ENCODE measurements around the gene SPOCK1.
A peak's percentile ranks its signal among the peaks of the same experiment; 100 is the strongest.
"Not testable (repeated sequence)": the region's sequence is repeated elsewhere in the genome, so short reads cannot be mapped to it uniquely, and the experiment has no call there.

Gene SPOCK1

DNA sequence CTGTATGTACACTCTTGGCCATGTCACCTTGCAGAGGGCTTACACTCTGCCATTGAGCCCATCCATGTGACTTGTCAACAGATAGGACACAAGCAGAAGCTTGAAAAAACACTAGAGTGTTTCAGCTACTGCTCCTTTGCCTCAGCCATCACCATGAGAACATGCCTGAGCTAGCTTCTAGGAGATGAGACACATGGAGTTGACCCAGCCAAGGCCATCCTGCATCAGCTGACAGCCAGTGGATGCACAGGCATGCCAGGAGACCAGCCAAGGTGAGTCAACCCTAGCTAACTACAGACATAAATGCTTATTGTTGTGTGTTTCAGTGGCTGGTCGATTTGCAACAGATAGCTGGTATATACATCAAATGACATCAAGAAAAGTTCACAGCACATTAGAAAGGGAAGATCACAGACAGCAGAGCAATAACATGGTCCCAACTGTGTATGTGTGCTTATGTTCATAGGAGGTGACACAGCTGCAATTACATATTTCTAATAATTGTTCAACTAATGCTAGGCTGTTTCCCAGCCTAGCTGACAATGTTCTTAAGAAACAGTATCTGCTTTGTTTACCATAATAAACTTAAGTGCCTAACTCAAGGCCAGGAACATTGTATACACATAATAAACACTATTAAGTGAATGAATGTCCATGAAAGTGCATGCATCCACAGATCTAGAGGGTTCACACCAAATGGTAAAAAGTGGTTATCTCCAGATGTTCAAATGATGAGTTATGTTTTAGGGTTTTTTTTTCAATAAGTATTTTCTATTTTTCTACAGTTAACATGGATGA lies 105.7 kb downstream of the SPOCK1 start:
- intact Hi-C loops (cut with DNase I; ENCODE audit: low total_unique reads) = no loop called here
- DNase-seq = no peak
- H3K36me3 ChIP-seq = no peaks in the 10 kb centered on the region
- H3K4me3 ChIP-seq = no peak overlapping the region
- H3K4me1 ChIP-seq = no peaks in the 10 kb centered on the region
- H3K9me3 ChIP-seq = no peaks in the 10 kb centered on the region
- TF ChIP-seq CTCF (IDR thresholded peaks at IDR 0.05) = no peak
- no peak overlapping the region for H3K27ac ChIP-seq
- no peaks in the 10 kb centered on the region for H3K27me3 ChIP-seq

DNA sequence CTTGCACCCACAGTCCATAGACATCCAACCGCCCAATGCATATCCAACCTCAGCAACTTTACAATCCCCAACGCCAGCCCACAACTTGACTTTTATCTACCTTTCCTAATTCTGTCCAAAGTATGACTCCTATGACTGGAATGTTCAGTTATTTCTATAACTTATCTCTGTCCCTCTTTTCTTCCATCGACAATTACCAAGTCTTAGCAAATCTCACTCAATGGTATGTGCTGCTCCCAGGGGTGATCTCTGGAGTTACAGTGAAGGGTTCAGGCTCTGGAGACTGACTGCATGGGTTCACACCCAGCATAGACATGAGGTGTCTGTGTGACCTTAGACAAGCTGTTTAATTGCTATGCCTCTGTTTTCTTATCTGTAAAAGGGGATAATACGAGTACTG lies 106.9 kb downstream of the SPOCK1 start:
- intact Hi-C loops (cut with DNase I; ENCODE audit: low total_unique reads) = no loop called here
- no peak for TF ChIP-seq CTCF (IDR thresholded peaks at IDR 0.05)
- no peaks in the 10 kb centered on the region for H3K36me3 ChIP-seq
- no peak overlapping the region for H3K27ac ChIP-seq
- no peak overlapping the region for H3K4me3 ChIP-seq
- no peaks in the 10 kb centered on the region for H3K9me3 ChIP-seq
- H3K27me3 ChIP-seq = no peaks in the 10 kb centered on the region
- DNase-seq = no peak
- H3K4me1 ChIP-seq = no peaks in the 10 kb centered on the region

DNA sequence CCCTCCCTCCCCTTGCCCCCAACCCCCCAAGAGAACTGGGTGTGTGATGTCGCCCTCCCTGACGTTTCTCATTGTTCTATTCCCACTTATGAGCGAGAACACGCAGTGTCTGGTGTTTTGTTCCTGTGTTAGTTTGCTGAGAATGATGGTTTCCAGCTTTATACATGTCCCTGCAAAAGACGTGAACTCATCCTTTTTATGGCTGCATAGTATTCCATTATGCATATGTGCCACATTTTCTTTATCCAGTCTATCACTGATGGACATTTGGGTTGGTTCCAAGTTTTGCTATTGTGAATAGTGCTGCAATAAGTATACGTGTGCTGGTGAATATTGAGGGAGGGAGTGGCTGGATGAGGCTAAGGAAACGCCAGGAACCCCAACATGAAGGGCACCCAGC lies 108.1 kb downstream of the SPOCK1 start:
- H3K4me3 ChIP-seq; H3K27ac ChIP-seq; H3K4me1 ChIP-seq; intact Hi-C loops (cut with DNase I; ENCODE audit: low total_unique reads); DNase-seq; H3K27me3 ChIP-seq; H3K36me3 ChIP-seq; H3K9me3 ChIP-seq: not testable (repeated sequence)

DNA sequence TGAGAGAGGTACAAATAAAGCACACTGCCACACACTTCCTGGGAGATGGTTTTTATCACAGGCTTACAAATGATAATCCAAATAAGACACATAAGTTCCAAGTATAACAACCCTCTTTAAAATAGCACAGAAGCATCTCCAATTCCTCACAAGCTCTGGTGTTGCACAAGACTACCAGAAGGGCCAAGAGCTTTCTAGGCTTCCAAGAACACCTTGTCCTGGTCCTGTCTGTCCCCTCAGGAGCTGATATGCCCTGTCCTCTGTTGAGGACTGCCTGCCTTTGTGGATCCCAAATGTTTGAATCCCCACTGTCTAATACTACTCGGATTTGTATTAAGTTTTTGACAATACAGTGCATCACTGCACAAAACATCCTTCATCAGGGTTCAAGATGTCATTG lies 110.1 kb downstream of the SPOCK1 start:
- peak in 1 of 2 donors; percentile 36 for DNase-seq
- Histone ChIP-seq H3K36me3 (peaks cover 0 to 3% (median 0%) of the 10 kb centered on the region in 3 donors), H3K9me3 (no peaks in the 10 kb centered on the region), H3K27me3 (no peaks in the 10 kb centered on the region), H3K4me3 (no peak overlapping the region), H3K4me1 (no peaks in the 10 kb centered on the region), H3K27ac (no peak overlapping the region)
- intact Hi-C loops (cut with DNase I; ENCODE audit: low total_unique reads) = no loop called here
- no peak for TF ChIP-seq CTCF (IDR thresholded peaks at IDR 0.05)

DNA sequence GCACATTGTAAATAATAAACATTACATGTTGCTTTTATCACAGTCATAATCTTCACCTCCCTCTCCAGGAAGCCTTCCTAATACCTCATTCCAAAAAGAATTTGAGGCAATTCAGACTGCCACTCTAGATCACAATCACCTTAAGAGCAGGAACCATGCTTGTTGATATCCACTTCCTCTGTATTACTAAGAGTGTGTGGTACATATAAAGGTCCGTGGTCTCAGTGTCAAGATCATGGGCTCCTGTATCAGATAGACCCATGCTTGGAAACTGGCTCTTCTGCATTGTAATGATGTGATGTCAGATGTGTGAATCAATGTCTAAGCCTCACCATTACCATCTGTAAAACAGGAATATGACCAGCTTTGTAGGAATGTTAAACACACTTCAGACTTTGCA lies 114.1 kb downstream of the SPOCK1 start:
- H3K27ac ChIP-seq = no peak overlapping the region
- DNase-seq = no peak
- H3K4me3 ChIP-seq = no peak overlapping the region
- H3K4me1 ChIP-seq = no peaks in the 10 kb centered on the region
- H3K9me3 ChIP-seq = peaks cover 0 to 8% (median 0%) of the 10 kb centered on the region in 3 donors
- H3K27me3 ChIP-seq = no peaks in the 10 kb centered on the region
- H3K36me3 ChIP-seq = peaks cover 0 to 3% (median 0%) of the 10 kb centered on the region in 3 donors
- intact Hi-C loops (cut with DNase I; ENCODE audit: low total_unique reads) = no loop called here
- TF ChIP-seq CTCF (IDR thresholded peaks at IDR 0.05) = no peak

- Histone ChIP-seq H3K4me1 (no peaks in the 10 kb centered on the region), H3K9me3 (peaks cover 0 to 8% (median 0%) of the 10 kb centered on the region in 3 donors), H3K4me3 (no peak overlapping the region), H3K36me3 (peaks cover 0 to 3% (median 0%) of the 10 kb centered on the region in 3 donors), H3K27ac (no peak overlapping the region), H3K27me3 (no peaks in the 10 kb centered on the region)
- no peak for TF ChIP-seq CTCF (IDR thresholded peaks at IDR 0.05)
- no peak for DNase-seq
- intact Hi-C loops (cut with DNase I; ENCODE audit: low total_unique reads) = no loop called here
Observed at GRCh38 chr5:137383909-137384308, 115.2 kb downstream of the SPOCK1 start.

Measured in tibial artery (tissue), 4 donors.